Neural progenitor cell (in vitro differentiated cells): ENCODE results near the gene USE1. TPM values are rescaled to one million over a fixed set of nuclear protein-coding genes. Genes with fewer than 3 reads are reported as not detected.

Source experiments
- DNase-seq: peaks from one replicate; pipeline ENCODE4 v3.0.0-alpha.2; 2016; ENCODE audit warnings: low spot score
- H2AFZ ChIP-seq: fragments of 200-600 bp; sonication (generic); replicated peaks from 2 replicates; pipeline ENCODE4 v1.6.1; 2016; ENCODE audit warnings: antibody characterized with exemption
- H3F3A ChIP-seq: fragments of 200-600 bp; sonication (generic); 2 replicates; pipeline ENCODE4 v1.6.1; 2016; ENCODE audit warnings: antibody characterized with exemption, low read depth
- H3K27ac ChIP-seq: fragments of 200-600 bp; sonication (generic); 2 replicates; pipeline ENCODE4 v1.5.1; 2016; ENCODE audit warnings: mild to moderate bottlenecking
- H3K27me3 ChIP-seq: fragments of 200-600 bp; sonication (generic); 2 replicates; pipeline ENCODE4 v1.6.1; 2016; ENCODE audit warnings: mild to moderate bottlenecking, moderate library complexity
- H3K36me3 ChIP-seq: fragments of 200-600 bp; sonication (generic); 2 replicates; pipeline ENCODE4 v1.5.1; 2016
- H3K4me1 ChIP-seq: fragments of 200-600 bp; sonication (generic); 2 replicates; pipeline ENCODE4 v1.6.1; 2016; ENCODE audit warnings: mixed run types
- H3K4me2 ChIP-seq: fragments of 200-600 bp; sonication (generic); 2 replicates; pipeline ENCODE4 v1.6.1; 2016
- H3K4me3 ChIP-seq: fragments of 200-600 bp; sonication (generic); 2 replicates; pipeline ENCODE4 v1.5.1; 2016
- H3K79me2 ChIP-seq: fragments of 200-600 bp; sonication (generic); 2 replicates; pipeline ENCODE4 v1.6.1; 2016; ENCODE audit warnings: low read depth
- H3K9ac ChIP-seq: fragments of 200-600 bp; sonication (generic); 2 replicates; pipeline ENCODE4 v1.6.1; 2016
- H3K9me3 ChIP-seq: fragments of 200-600 bp; sonication (generic); 2 replicates; pipeline ENCODE4 v1.5.1; 2016; ENCODE audit warnings: low read depth
- H4K20me1 ChIP-seq: fragments of 200-600 bp; sonication (generic); 2 replicates; pipeline ENCODE4 v1.6.1; 2016; ENCODE audit warnings: low read depth
- H3K27ac Mint-ChIP-seq: 3 replicates; pipeline ENCODE4 v1.8.0; 2021; ENCODE audit warnings: mixed read lengths
- H3K27me3 Mint-ChIP-seq: 2 replicates; pipeline ENCODE4 v1.8.0; 2022; ENCODE audit warnings: low read depth, mild to moderate bottlenecking, inconsistent platforms, moderate library complexity, mixed read lengths; ENCODE audit not compliant: insufficient read depth
- H3K36me3 Mint-ChIP-seq: 3 replicates; pipeline ENCODE4 v1.8.0; 2021; ENCODE audit warnings: mixed read lengths
- H3K4me1 Mint-ChIP-seq: 3 replicates; pipeline ENCODE4 v1.8.0; 2021; ENCODE audit warnings: mixed read lengths
- H3K4me3 Mint-ChIP-seq: 3 replicates; pipeline ENCODE4 v1.8.0; 2021; ENCODE audit warnings: mild to moderate bottlenecking, moderate library complexity, mixed read lengths
- H3K9me3 Mint-ChIP-seq: 3 replicates; pipeline ENCODE4 v1.8.0; 2020; ENCODE audit warnings: mixed read lengths
- CTCF ChIP-seq: fragments of 200-600 bp; sonication (generic); IDR thresholded peaks from 2 replicates; pipeline ENCODE4 v1.5.1; 2017; ENCODE audit warnings: antibody characterized with exemption, mild to moderate bottlenecking
- EZH2 ChIP-seq: fragments of 200-600 bp; sonication (generic); IDR thresholded peaks from 2 replicates; pipeline ENCODE4 v1.6.1; 2017; ENCODE audit warnings: antibody characterized with exemption, mild to moderate bottlenecking, moderate library complexity
- EZH2phosphoT487 ChIP-seq: fragments of 200-600 bp; sonication (generic); IDR thresholded peaks from 2 replicates; pipeline ENCODE4 v1.6.1; 2017; ENCODE audit warnings: antibody characterized with exemption
- total RNA-seq: library from RNA; depleted of rRNA; stranded (reverse); fragments of >200 nt; gene quantifications from 2 replicates; pipeline ENCODE4 v1.2.3, GENCODE V29; 2015; ENCODE audit warnings: low replicate concordance

The USE1 gene
- total RNA-seq, 1 donor from 2014 or later = 12.1 TPM

GRCh38 chr19:17210296-17210695 lies 4.9 kb upstream of the USE1 start:
- peaks cover 8% of the 10 kb centered on the region for H3K4me1 ChIP-seq
- H4K20me1 ChIP-seq = no peaks in the 10 kb centered on the region
- Mint-ChIP-seq H3K27ac (no peak overlapping the region), H3K36me3 (peaks cover 21% of the 10 kb centered on the region), H3K4me3 (no peak overlapping the region), H3K9me3 (no peaks in the 10 kb centered on the region), H3K27me3 (peaks cover 7% of the 10 kb centered on the region), H3K4me1 (peaks cover 13% of the 10 kb centered on the region)
- H3K79me2 ChIP-seq = no peaks in the 10 kb centered on the region
- no peak overlapping the region for H3K4me2 ChIP-seq
- no peaks in the 10 kb centered on the region for H3K9me3 ChIP-seq
- H3K27me3 ChIP-seq = no peaks in the 10 kb centered on the region
- no peak overlapping the region for H2AFZ ChIP-seq
- H3K9ac ChIP-seq = no peak overlapping the region
- H3K27ac ChIP-seq = no peak overlapping the region
- H3F3A ChIP-seq = peaks cover 11% of the 10 kb centered on the region
- H3K36me3 ChIP-seq = no peaks in the 10 kb centered on the region
- TF ChIP-seq EZH2phosphoT487 (no peak), CTCF (no peak), EZH2 (no peak)
- no peak for DNase-seq
- H3K4me3 ChIP-seq = no peak overlapping the region

DNA sequence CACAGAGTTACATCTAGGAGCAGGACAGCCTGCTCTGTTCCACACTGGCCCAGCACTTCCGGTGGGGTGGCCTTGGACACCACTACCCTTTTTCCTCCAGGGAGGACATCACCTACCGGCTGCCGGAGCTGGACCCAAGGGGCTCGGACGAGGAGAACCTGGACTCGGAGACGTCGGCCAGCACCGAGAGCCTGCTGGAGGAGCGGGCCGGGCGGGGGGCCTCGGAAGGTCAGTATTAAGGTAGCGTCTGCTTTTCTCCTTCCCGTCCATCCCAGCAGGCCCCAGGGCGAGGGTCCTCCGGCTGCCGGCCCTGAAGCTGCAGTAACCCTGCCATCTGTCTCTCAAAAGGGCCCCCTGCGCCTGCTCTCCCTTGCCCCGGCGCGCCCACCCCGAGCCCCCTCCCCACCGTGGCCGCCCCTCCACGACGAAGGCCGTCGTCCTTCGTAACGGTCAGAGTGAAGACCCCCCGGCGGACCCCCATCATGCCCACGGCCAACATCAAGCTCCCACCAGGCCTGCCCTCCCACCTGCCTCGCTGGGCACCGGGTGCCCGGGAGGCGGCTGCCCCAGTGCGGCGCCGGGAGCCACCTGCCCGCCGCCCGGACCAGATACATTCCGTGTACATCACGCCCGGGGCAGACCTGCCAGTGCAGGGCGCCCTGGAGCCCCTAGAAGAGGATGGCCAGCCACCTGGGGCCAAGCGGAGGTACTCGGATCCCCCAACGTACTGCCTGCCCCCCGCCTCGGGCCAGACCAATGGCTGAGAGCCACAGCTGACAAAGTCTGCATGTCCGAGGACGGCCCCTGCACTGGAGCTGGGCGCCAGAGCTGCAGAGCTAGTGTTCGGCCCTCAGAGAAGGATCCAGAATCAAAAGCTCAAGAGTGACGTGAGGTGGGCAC lies 3.4 kb upstream of the USE1 start:
- H3K9me3 Mint-ChIP-seq = no peaks in the 10 kb centered on the region

GRCh38 chr19:17213334-17213733 lies 1.8 kb upstream of the USE1 start:
- DNase-seq = no peak

More for the DNA sequence above, 3.4 kb upstream of the USE1 start:
- H3K79me2 ChIP-seq = no peaks in the 10 kb centered on the region
- Mint-ChIP-seq H3K27ac (no peak overlapping the region), H3K4me1 (peaks cover 15% of the 10 kb centered on the region), H3K4me3 (no peak overlapping the region), H3K27me3 (peaks cover 7% of the 10 kb centered on the region), H3K36me3 (peaks cover 21% of the 10 kb centered on the region)
- H3K36me3 ChIP-seq = no peaks in the 10 kb centered on the region
- no peak for TF ChIP-seq EZH2phosphoT487
- no peak for TF ChIP-seq CTCF
- no peak for TF ChIP-seq EZH2
- H3K9ac ChIP-seq = no peak overlapping the region
- H3K9me3 ChIP-seq = no peaks in the 10 kb centered on the region
- H3F3A ChIP-seq = peaks cover 11% of the 10 kb centered on the region
- H2AFZ ChIP-seq = no peak overlapping the region
- H4K20me1 ChIP-seq = no peaks in the 10 kb centered on the region
- DNase-seq = no peak
- no peaks in the 10 kb centered on the region for H3K27me3 ChIP-seq
- peaks cover 8% of the 10 kb centered on the region for H3K4me1 ChIP-seq
- H3K27ac ChIP-seq = no peak overlapping the region
- no peak overlapping the region for H3K4me2 ChIP-seq
- H3K4me3 ChIP-seq = no peak overlapping the region

More at GRCh38 chr19:17213334-17213733, 1.8 kb upstream of the USE1 start:
- Histone ChIP-seq H3K4me3 (no peak overlapping the region), H3K4me1 (peaks cover 8% of the 10 kb centered on the region), H3K27ac (no peak overlapping the region), H3K9ac (no peak overlapping the region), H3K36me3 (no peaks in the 10 kb centered on the region), H3K79me2 (no peaks in the 10 kb centered on the region), H3K27me3 (no peaks in the 10 kb centered on the region), H2AFZ (no peak overlapping the region), H3K4me2 (no peak overlapping the region), H3K9me3 (no peaks in the 10 kb centered on the region), H4K20me1 (no peaks in the 10 kb centered on the region), H3F3A (peaks cover 11% of the 10 kb centered on the region)
- Mint-ChIP-seq H3K36me3 (peaks cover 23% of the 10 kb centered on the region), H3K9me3 (no peaks in the 10 kb centered on the region), H3K27me3 (peaks cover 7% of the 10 kb centered on the region), H3K4me3 (no peak overlapping the region), H3K27ac (no peak overlapping the region), H3K4me1 (peaks cover 13% of the 10 kb centered on the region)
- TF ChIP-seq CTCF (no peak), EZH2 (no peak)
